ENCODE results near the gene ATG101.

ATG101 gene

GRCh38 chr12:52057638-52058576, 11.9 kb upstream of the ATG101 start:
- DNase-seq (ENCODE audit: low read depth): no peak

- no peak for DNase-seq (ENCODE audit: low read depth)
These were observed 11.0 kb upstream of the ATG101 start for GRCh38 chr12:52058631-52059361.

GRCh38 chr12:52059582-52060497, 9.9 kb upstream of the ATG101 start:
- no peak for DNase-seq (ENCODE audit: low read depth)

- DNase-seq (ENCODE audit: low read depth): no peak
These were observed 9.1 kb upstream of the ATG101 start for GRCh38 chr12:52060498-52061177.

- no peak for DNase-seq (ENCODE audit: low read depth)
These were observed 8.2 kb upstream of the ATG101 start for GRCh38 chr12:52061470-52062166.

GRCh38 chr12:52062167-52063081, 7.4 kb upstream of the ATG101 start:
- DNase-seq (ENCODE audit: low read depth): no peak

DNA sequence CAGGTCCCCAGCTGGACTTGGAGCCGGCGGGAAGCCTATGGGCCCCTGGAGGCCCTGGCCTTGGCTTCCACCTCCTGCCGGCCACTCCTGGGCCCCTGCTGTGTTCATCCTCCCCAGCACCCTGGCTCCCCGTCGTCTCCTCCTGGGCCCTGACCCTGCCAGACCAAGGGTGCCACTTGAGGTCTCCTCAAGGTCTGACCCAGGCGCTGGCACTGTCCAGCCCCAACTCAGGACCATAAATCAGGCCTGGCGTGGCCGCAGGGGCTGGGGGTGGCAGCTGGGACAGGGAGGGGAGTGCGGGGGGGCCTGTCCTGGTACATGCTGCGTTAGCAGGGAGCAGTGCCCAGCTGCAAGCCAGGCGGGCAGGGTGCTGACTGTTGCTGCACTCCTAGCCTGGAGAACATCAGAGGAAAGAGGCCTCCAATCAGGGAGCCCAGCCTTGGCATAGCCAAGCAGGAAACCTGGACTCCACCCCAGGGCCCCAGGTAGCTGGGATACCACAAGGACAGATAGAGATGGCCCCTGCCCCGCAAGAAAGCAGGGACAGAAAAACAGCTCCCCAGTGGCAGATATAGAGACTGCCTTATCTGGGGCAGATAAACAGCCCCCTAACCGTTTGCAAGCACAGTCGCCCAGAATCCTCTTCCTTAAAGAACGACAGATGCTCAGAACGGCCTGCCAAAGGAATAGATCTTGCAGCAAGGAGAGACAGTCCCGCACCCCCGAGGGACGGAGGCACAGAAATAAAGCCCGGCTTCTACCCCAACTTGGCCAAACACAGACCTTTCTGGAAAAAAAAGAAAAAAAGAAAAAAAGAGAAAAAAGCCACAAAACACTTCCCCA, 6.5 kb upstream of the ATG101 start:
- DNase-seq (ENCODE audit: low read depth): no peak

GRCh38 chr12:52063981-52064649, 5.7 kb upstream of the ATG101 start:
- no peak for DNase-seq (ENCODE audit: low read depth)

GRCh38 chr12:52066346-52067080, 3.3 kb upstream of the ATG101 start:
- no peak for DNase-seq (ENCODE audit: low read depth)

DNA sequence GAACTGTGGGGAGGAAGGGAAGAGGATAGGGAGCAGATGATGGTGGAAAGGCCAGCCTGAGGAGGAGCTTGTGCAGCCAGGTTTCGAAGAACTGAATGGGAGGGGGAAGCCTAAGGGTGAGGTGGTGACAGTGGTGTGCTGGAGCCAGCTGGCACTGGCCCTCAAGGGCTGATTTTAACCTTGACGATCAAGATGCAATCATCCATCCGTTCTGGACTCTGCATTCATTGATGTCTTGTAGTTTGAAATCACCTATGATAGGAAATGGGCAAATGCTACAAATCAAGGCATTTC, 2.8 kb upstream of the ATG101 start:
- DNase-seq (ENCODE audit: low read depth): no peak

GRCh38 chr12:52070185-52070925, 577 bp downstream of the ATG101 start:
- no peak for DNase-seq (ENCODE audit: low read depth)

DNA sequence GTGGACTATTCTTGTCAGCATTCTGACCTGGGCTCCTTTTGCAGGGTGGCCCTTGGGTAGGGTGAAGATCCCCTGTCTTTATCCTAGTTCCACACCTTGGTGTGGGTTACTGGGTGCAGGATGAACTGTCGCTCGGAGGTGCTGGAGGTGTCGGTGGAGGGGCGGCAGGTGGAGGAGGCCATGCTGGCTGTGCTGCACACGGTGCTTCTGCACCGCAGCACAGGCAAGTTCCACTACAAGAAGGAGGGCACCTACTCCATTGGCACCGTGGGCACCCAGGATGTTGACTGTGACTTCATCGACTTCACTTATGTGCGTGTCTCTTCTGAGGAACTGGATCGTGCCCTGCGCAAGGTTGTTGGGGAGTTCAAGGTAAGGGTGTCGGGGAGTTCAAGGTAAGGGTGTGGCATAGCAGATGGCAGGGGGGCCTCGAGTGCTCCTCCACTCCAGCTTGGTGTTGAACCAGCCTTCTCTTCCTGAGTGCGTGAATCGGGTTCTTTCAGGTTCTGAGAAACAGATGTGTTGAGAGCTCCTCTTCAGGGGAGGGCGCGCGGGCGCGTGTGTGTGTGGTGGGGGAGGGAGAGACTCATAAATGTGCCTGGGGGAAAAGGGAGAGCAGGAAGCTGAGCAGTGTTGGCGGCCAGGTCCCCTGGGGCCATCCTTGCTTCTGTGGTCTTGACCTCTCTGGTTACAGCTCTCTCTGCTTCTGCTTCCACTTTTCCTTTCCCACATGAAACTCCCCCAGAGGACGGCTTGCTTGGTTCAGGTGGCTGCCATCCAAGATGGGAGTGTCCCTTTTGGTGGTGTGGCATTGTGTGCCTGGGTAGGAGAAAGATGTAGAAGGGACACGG, 4.0 kb downstream of the ATG101 start:
- no peak for DNase-seq (ENCODE audit: low read depth)

DNA sequence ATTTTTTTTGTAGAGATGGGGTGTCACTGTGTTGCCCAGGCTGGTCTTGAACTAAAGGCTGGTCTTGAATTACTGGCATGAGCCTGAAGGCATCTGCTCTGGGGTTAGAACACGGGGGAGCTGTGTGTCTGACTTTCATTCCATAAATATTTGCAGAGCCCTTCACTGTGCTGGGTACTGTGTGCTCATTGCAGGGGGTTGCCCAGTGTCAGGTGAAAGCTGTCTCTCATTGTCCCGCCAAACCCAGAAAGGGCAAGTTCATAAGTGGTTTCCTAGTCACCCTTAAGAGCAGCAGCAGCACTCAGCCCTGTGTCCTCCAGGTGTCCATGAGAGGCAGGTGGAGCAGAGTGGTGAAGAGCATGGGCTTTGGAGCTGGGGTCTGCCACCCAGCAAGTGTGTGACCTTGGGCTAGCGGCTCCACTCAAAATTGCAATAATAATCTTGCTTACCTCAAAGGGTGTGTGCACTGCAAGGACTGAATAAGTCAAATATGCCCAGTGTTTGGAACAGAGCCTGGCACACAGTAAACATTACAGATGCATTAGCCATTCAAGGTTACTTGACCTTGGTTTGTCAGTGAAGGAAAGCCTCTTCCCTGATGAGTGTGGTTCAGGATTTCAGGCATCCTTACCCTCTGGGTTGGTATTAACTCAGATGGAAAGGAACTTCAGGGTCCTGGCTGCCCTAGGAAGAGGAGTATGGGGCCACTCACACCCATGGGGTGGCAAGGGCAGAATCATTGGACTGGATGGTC, 5.4 kb downstream of the ATG101 start:
- no peak for DNase-seq (ENCODE audit: low read depth)

GRCh38 chr12:52076811-52077210, 7.0 kb downstream of the ATG101 start:
- DNase-seq (ENCODE audit: low read depth): no peak

- no peak for DNase-seq (ENCODE audit: low read depth)
These were observed 8.5 kb downstream of the ATG101 start for GRCh38 chr12:52078276-52078675.

Data from HS-27A (cell line).